Kidney (tissue), 22 donors: ENCODE results near the gene TRA2B. TPM values are rescaled to one million over a fixed set of nuclear protein-coding genes. Genes with fewer than 3 reads are reported as not detected.

Experiments
- DNase-seq, 5 donors: peaks; one replicate each; pipeline ENCODE4 v3.0.0-alpha.2; 2013 to 2020
- FAIRE-seq: peaks from 2 replicates; lab custom pipeline; 2012; peaks lifted over from hg19 to GRCh38; lab: Jason Lieb, UNC
- H3K27ac ChIP-seq, 2 donors: one replicate each; pipeline ENCODE4 v1.7.0; 2013; ENCODE audit warnings: low read depth in 2 of 2, low read length in 2 of 2, inconsistent platforms in 1 of 2
- H3K27me3 ChIP-seq: one replicate; pipeline ENCODE4 v1.7.1; 2013; ENCODE audit warnings: low read length, inconsistent platforms; ENCODE audit not compliant: control insufficient read depth, insufficient read depth
- H3K36me3 ChIP-seq, 3 donors: one replicate each; pipeline versions ENCODE4 v1.7.0 to v1.7.1; 2013; ENCODE audit warnings: low read length in 3 of 3, control low read depth in 1 of 3, inconsistent platforms in 1 of 3; ENCODE audit not compliant: insufficient read depth in 3 of 3, control insufficient read depth in 2 of 3
- H3K4me1 ChIP-seq, 3 donors: one replicate each; pipeline versions ENCODE4 v1.7.0 to v1.7.1; 2013; ENCODE audit warnings: low read length in 3 of 3, inconsistent platforms in 1 of 3, low read depth in 1 of 3; ENCODE audit not compliant: control insufficient read depth in 2 of 3, insufficient read depth in 2 of 3
- H3K4me3 ChIP-seq, 3 donors: one replicate each; pipeline versions ENCODE4 v1.7.0 to v1.8.1; 2013; ENCODE audit warnings: low read length in 3 of 3, control low read depth in 1 of 3, inconsistent platforms in 1 of 3
- H3K9ac ChIP-seq, 3 donors: one replicate each; pipeline versions ENCODE4 v1.7.0 to v1.7.1; 2013; ENCODE audit warnings: low read length in 3 of 3, control low read depth in 1 of 3, inconsistent platforms in 1 of 3
- H3K9me3 ChIP-seq, 3 donors: one replicate each; pipeline versions ENCODE4 v1.7.0 to v1.7.1; 2013; ENCODE audit warnings: low read length in 3 of 3, control low read depth in 1 of 3, inconsistent platforms in 1 of 3; ENCODE audit not compliant: control insufficient read depth in 2 of 3, insufficient read depth in 1 of 3
- CTCF ChIP-seq: IDR thresholded peaks from 3 replicates; pipeline ENCODE4 v1.5.1; 2012; ENCODE audit warnings: mild to moderate bottlenecking, moderate library complexity, borderline replicate concordance; ENCODE audit not compliant: insufficient read depth; ENCODE audit errors: extremely low read depth
- intact Hi-C: fragments of 100-400 bp; cut with DNase I; formaldehyde crosslinking; loops from one replicate; pipeline ENCODE4 v1.11.1; 2022
- long read RNA-seq, 10 donors: library from polyadenylated mRNA in 1 of 10; unstranded in 1 of 10; transcript quantifications; one replicate each; pipeline ENCODE4 v2.0.0 and lab custom pipeline, GENCODE V29; 2021 to 2026
- polyA plus RNA-seq: library from polyadenylated mRNA; stranded (reverse); fragments of 350-450 nt; fragmentation: Illumina TruSeq; extraction: RNeasy Lipid Tissue Mini Kit (QIAGEN cat#74804); gene quantifications from one replicate; pipeline ENCODE4 v1.2.3, GENCODE V29; 2014; ENCODE audit warnings: low read depth, low replicate concordance; ENCODE audit not compliant: insufficient read depth
- total RNA-seq: library from RNA; stranded (reverse); fragmentation: NEBNext Ultra II Directional; extraction: Animal tissue kit (Norgen Biotek cat#: 25700); gene quantifications from one replicate; pipeline ENCODE4 v1.2.1, GENCODE V29; 2021
- donor health status: control.
- donor health status: control.
- donor health status: control.
- donor health status: control.
- donor health status: control.
- donor health status: DM: yes; HTN: yes; CAD: no.
- donor health status: Normal renal cell carcinoma (clear cell type).

The TRA2B gene
- total RNA-seq (109 TPM), polyA plus RNA-seq (66.8 TPM)
- long read RNA-seq, donor 1, full-length matches to known transcripts, result 37 of 37 reads
- long read RNA-seq, donor 1, partial matches to known transcripts, result 0 of 37 reads
- long read RNA-seq, donor 1, other reads (novel, unspliced or antisense), result 0 of 37 reads
- long read RNA-seq, donor 2, full-length matches to known transcripts, result 39 of 45 reads
- long read RNA-seq, donor 2, partial matches to known transcripts, result 6 of 45 reads
- long read RNA-seq, donor 2, other reads (novel, unspliced or antisense), result 0 of 45 reads
- long read RNA-seq, donor 3, full-length matches to known transcripts, result 51 of 62 reads
- long read RNA-seq, donor 3, partial matches to known transcripts, result 11 of 62 reads
- long read RNA-seq, donor 3, other reads (novel, unspliced or antisense), result 0 of 62 reads
- long read RNA-seq, donor 4, transcript TRA2B-212 (2 exons, 538 nt), result minor isoform, 6 of 26 reads
- long read RNA-seq, donor 4, transcript TRA2B-205 (9 exons, 2,952 nt), result major isoform, 15 of 26 reads
- long read RNA-seq, donor 4, partial matches to known transcripts, result 0 of 26 reads
- long read RNA-seq, donor 4, other reads (novel, unspliced or antisense), result 0 of 26 reads
- long read RNA-seq, donor 5, partial matches to known transcripts, result 0 of 2 reads
- long read RNA-seq, donor 5, other reads (novel, unspliced or antisense), result 0 of 2 reads
- long read RNA-seq, donor 6, full-length matches to known transcripts, result 65 of 99 reads
- long read RNA-seq, donor 6, partial matches to known transcripts, result 34 of 99 reads
- long read RNA-seq, donor 6, other reads (novel, unspliced or antisense), result 0 of 99 reads
- long read RNA-seq, donor 7, transcript TRA2B-212 (2 exons, 538 nt), result major isoform, 10 of 46 reads
- long read RNA-seq, donor 7, transcript TRA2B-205 (9 exons, 2,952 nt), result major isoform, 10 of 46 reads
- long read RNA-seq, donor 7, partial matches to known transcripts, result 8 of 46 reads
- long read RNA-seq, donor 7, other reads (novel, unspliced or antisense), result 14 of 46 reads
- long read RNA-seq, donor 8, full-length matches to known transcripts, result 39 of 39 reads
- long read RNA-seq, donor 8, partial matches to known transcripts, result 0 of 39 reads
- long read RNA-seq, donor 8, other reads (novel, unspliced or antisense), result 0 of 39 reads
- long read RNA-seq, donor 9, full-length matches to known transcripts, result 26 of 26 reads
- long read RNA-seq, donor 9, partial matches to known transcripts, result 0 of 26 reads
- long read RNA-seq, donor 9, other reads (novel, unspliced or antisense), result 0 of 26 reads
- long read RNA-seq, donor 10, full-length matches to known transcripts, result 52 of 57 reads
- long read RNA-seq, donor 10, partial matches to known transcripts, result 5 of 57 reads
- long read RNA-seq, donor 10, other reads (novel, unspliced or antisense), result 0 of 57 reads

- peak within 1 kb of the TSS; percentile 99 to 100 (median 100) for H3K9ac ChIP-seq
- H3K27me3 ChIP-seq, result no peaks in the 10 kb centered on the region
- intact Hi-C loops, result no loop called here
- H3K4me1 ChIP-seq, result peaks cover 0 to 9% (median 8%) of the 10 kb centered on the region in 3 donors
- FAIRE-seq (peak; percentile 21), DNase-seq (peak; percentile 99 to 100 (median 99))
- peak; percentile 31 for TF ChIP-seq CTCF
- H3K9me3 ChIP-seq, result no peaks in the 10 kb centered on the region
- H3K4me3 ChIP-seq, result peak within 1 kb of the TSS; percentile 89 to 98 (median 94)
- peak within 1 kb of the TSS; percentile 100 for H3K27ac ChIP-seq
- H3K36me3 ChIP-seq, result no peaks in the 10 kb centered on the region
Observed at GRCh38 chr3:185937689-185938374, at the start of gene TRA2B. TRA2B (minus strand) TSS chr3:185938014; CDS start chr3:185937860, 154 bp downstream.

- H3K36me3 ChIP-seq, result no peaks in the 10 kb centered on the region
- H3K9ac ChIP-seq, result no peak overlapping the region
- H3K9me3 ChIP-seq, result no peaks in the 10 kb centered on the region
- no peak for TF ChIP-seq CTCF
- H3K4me3 ChIP-seq, result no peak overlapping the region
- H3K27ac ChIP-seq, result no peak overlapping the region
- FAIRE-seq (no peak), DNase-seq (no peak)
- H3K27me3 ChIP-seq, result no peaks in the 10 kb centered on the region
- intact Hi-C loops, result no loop called here
- H3K4me1 ChIP-seq, result peaks cover 0 to 2% (median 0%) of the 10 kb centered on the region in 3 donors
Observed at GRCh38 chr3:185986198-185986777, 48.5 kb upstream of the TRA2B start.

- TF ChIP-seq CTCF, result no peak
- Histone ChIP-seq H3K4me3 (no peak overlapping the region), H3K27ac (no peak overlapping the region), H3K4me1 (peaks cover 0 to 2% (median 0%) of the 10 kb centered on the region in 3 donors), H3K27me3 (no peaks in the 10 kb centered on the region), H3K36me3 (no peaks in the 10 kb centered on the region), H3K9me3 (no peaks in the 10 kb centered on the region), H3K9ac (no peak overlapping the region)
- intact Hi-C loops, result loop anchor here (5.0 kb wide), 1 partner anchor 558 kb away; the partner anchor contains the start of gene CRYGS
- FAIRE-seq (no peak), DNase-seq (no peak)
Observed at GRCh38 chr3:185984203-185984602, 46.4 kb upstream of the TRA2B start.
